Astrocyte (in vitro differentiated cells and primary cell): ENCODE results near the gene EMP3. TPM values are rescaled to one million over a fixed set of nuclear protein-coding genes. Genes with fewer than 3 reads are reported as not detected.

Experiments
- DNase-seq: peaks from one replicate; pipeline ENCODE4 v3.0.0-alpha.2; 2010; ENCODE audit warnings: low read depth
- FAIRE-seq: peaks from 2 replicates; lab custom pipeline; 2011; peaks lifted over from hg19 to GRCh38; lab: Jason Lieb, UNC
- H2AFZ ChIP-seq: 2 replicates; pipeline ENCODE4 v1.6.0; 2012; ENCODE audit warnings: low read depth, low read length, inconsistent platforms
- H3K27ac ChIP-seq: 2 replicates; pipeline ENCODE4 v1.5.1; 2011; ENCODE audit warnings: low read depth, low read length, inconsistent platforms
- H3K27me3 ChIP-seq: 2 replicates; pipeline ENCODE4 v1.6.0; 2011; ENCODE audit warnings: low read length, inconsistent platforms; ENCODE audit not compliant: insufficient read depth
- H3K36me3 ChIP-seq: 2 replicates; pipeline ENCODE4 v1.5.1; 2011; ENCODE audit warnings: low read length, inconsistent platforms; ENCODE audit not compliant: insufficient read depth
- H3K4me1 ChIP-seq: 2 replicates; pipeline ENCODE4 v1.5.1; 2011; ENCODE audit warnings: low read length, inconsistent platforms; ENCODE audit not compliant: insufficient read depth
- H3K4me2 ChIP-seq: 2 replicates; pipeline ENCODE4 v1.6.0; 2012; ENCODE audit warnings: low read length, inconsistent platforms
- H3K4me3 ChIP-seq: 2 replicates; pipeline ENCODE4 v1.5.1; 2011; ENCODE audit warnings: low read depth, mild to moderate bottlenecking, low read length, inconsistent platforms; ENCODE audit not compliant: insufficient read depth
- H3K79me2 ChIP-seq: 2 replicates; pipeline ENCODE4 v1.6.0; 2012; ENCODE audit warnings: mild to moderate bottlenecking, low read length, inconsistent platforms; ENCODE audit not compliant: insufficient read depth
- H3K9ac ChIP-seq: 2 replicates; pipeline ENCODE4 v1.6.0; 2012; ENCODE audit warnings: mild to moderate bottlenecking, low read length, inconsistent platforms
- H3K9me3 ChIP-seq: 2 replicates; pipeline ENCODE4 v1.5.1; 2012; ENCODE audit warnings: low read depth, mild to moderate bottlenecking, low read length, inconsistent platforms; ENCODE audit not compliant: insufficient read depth
- H4K20me1 ChIP-seq: 2 replicates; pipeline ENCODE4 v1.6.0; 2012; ENCODE audit warnings: low read length, inconsistent platforms; ENCODE audit not compliant: insufficient read depth
- H3K27ac Mint-ChIP-seq: one replicate; pipeline ENCODE4 v1.8.0; 2021; ENCODE audit warnings: mild to moderate bottlenecking, mixed read lengths; ENCODE audit not compliant: unreplicated experiment
- H3K27me3 Mint-ChIP-seq: one replicate; pipeline ENCODE4 v1.8.0; 2021; ENCODE audit warnings: low read depth, mixed read lengths; ENCODE audit not compliant: unreplicated experiment
- H3K36me3 Mint-ChIP-seq: one replicate; pipeline ENCODE4 v1.8.0; 2021; ENCODE audit warnings: low read depth, mixed read lengths; ENCODE audit not compliant: unreplicated experiment
- H3K4me1 Mint-ChIP-seq: one replicate; pipeline ENCODE4 v1.8.0; 2021; ENCODE audit warnings: low read depth, mixed read lengths; ENCODE audit not compliant: unreplicated experiment
- H3K4me3 Mint-ChIP-seq: one replicate; pipeline ENCODE4 v1.8.0; 2021; ENCODE audit warnings: mild to moderate bottlenecking, moderate library complexity, mixed read lengths; ENCODE audit not compliant: unreplicated experiment
- H3K9me3 Mint-ChIP-seq: one replicate; pipeline ENCODE4 v1.8.0; 2021; ENCODE audit warnings: mild to moderate bottlenecking, mixed read lengths; ENCODE audit not compliant: unreplicated experiment
- EZH2 ChIP-seq: IDR thresholded peaks from 2 replicates; pipeline ENCODE4 v1.6.1; 2012; ENCODE audit warnings: mild to moderate bottlenecking, low read length, inconsistent platforms; ENCODE audit not compliant: insufficient read depth
- total RNA-seq: library from RNA; stranded (reverse); gene quantifications from 2 replicates; pipeline ENCODE4 v1.2.1, GENCODE V29; 2021
- TF ChIP-seq, protein P1 (sequence below): IDR thresholded peaks from 2 replicates; pipeline ENCODE4 v1.5.1; 2011; ENCODE audit warnings: low read depth, mild to moderate bottlenecking, inconsistent platforms, low read length, moderate library complexity; ENCODE audit not compliant: insufficient read depth

EMP3 gene
- total RNA-seq, 1 donor from 2014 or later = 217 TPM

DNA sequence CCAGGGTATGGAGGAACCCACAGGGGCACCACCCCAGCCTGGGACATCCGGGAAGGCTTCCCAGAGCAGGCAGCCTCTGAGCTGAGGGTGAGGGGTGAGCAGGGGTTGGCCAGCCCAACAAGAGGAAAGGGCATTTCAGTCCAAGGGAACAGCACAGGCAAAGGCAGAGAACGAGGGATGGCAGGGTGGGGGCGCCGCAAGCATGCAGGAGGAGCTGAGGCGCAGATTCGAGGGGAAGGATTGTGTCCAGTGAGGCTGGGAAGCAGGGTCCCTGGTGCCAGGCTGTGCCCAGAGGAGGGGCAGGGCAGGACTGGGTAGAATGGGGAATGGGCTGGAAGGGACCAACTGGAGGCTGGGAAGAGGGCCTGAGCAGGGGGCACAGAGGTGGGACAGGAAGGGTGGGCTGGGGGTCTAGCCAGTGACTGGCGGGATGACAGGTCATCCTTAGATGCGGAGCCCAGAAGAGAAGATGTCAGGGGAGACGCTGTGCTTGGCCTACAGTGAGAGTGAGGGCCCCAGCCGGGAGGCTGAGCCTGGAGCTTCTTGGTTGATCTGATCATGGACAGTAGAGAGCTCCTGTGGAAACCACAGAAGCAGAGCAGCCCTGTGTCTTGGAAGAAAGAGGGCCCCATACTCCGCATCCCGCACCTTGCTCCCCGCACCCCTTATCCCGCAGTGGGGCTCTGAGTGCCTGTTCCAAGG lies 13.6 kb downstream of the EMP3 start:
- H3K4me3 Mint-ChIP-seq = no peak overlapping the region
- Histone ChIP-seq H4K20me1 (no peaks in the 10 kb centered on the region), H3K4me1 (no peaks in the 10 kb centered on the region), H3K27me3 (no peaks in the 10 kb centered on the region), H3K9me3 (no peaks in the 10 kb centered on the region), H2AFZ (no peak overlapping the region), H3K36me3 (no peaks in the 10 kb centered on the region), H3K9ac (no peak overlapping the region), H3K4me2 (no peak overlapping the region), H3K27ac (no peak overlapping the region), H3K79me2 (no peaks in the 10 kb centered on the region), H3K4me3 (no peak overlapping the region)
- no peaks in the 10 kb centered on the region for H3K4me1 Mint-ChIP-seq
- H3K9me3 Mint-ChIP-seq = peaks cover 3% of the 10 kb centered on the region
- no peak overlapping the region for H3K27ac Mint-ChIP-seq
- no peaks in the 10 kb centered on the region for H3K36me3 Mint-ChIP-seq
- H3K27me3 Mint-ChIP-seq = peaks cover 14% of the 10 kb centered on the region
- no peak for DNase-seq
- TF ChIP-seq, protein P1, sequence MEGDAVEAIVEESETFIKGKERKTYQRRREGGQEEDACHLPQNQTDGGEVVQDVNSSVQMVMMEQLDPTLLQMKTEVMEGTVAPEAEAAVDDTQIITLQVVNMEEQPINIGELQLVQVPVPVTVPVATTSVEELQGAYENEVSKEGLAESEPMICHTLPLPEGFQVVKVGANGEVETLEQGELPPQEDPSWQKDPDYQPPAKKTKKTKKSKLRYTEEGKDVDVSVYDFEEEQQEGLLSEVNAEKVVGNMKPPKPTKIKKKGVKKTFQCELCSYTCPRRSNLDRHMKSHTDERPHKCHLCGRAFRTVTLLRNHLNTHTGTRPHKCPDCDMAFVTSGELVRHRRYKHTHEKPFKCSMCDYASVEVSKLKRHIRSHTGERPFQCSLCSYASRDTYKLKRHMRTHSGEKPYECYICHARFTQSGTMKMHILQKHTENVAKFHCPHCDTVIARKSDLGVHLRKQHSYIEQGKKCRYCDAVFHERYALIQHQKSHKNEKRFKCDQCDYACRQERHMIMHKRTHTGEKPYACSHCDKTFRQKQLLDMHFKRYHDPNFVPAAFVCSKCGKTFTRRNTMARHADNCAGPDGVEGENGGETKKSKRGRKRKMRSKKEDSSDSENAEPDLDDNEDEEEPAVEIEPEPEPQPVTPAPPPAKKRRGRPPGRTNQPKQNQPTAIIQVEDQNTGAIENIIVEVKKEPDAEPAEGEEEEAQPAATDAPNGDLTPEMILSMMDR = no peak
- TF ChIP-seq EZH2 = no peak
- no peak for FAIRE-seq

DNA sequence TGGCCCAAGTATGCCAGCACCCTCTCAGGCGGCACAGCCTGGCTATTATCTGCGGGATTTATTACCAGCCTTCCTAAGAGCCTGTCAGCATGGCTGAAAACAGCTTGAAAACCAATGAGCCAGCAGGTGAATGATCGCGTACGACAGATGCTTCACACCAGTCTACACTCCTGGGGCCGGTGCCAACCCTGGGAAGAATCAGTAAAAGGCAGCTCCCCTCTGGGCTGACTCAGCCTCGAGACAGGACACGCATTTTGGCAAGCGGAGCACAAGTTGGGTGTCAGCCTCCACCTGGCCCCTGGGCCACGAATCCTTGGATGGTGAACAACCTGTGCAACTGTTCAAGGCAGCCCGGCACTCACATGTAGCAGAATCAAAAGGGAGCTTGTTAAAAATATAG lies 15.6 kb downstream of the EMP3 start:
- DNase-seq (peak; percentile 50), FAIRE-seq (no peak)
- no peak overlapping the region for H3K27ac Mint-ChIP-seq

More for the DNA sequence above, 15.6 kb downstream of the EMP3 start:
- Histone ChIP-seq H3K27ac (no peak overlapping the region), H3K4me2 (no peak overlapping the region), H3K4me1 (no peaks in the 10 kb centered on the region), H4K20me1 (no peaks in the 10 kb centered on the region), H3K36me3 (no peaks in the 10 kb centered on the region), H3K4me3 (no peak overlapping the region), H3K27me3 (no peaks in the 10 kb centered on the region), H3K9me3 (no peaks in the 10 kb centered on the region), H3K9ac (no peak overlapping the region), H2AFZ (no peak overlapping the region), H3K79me2 (no peaks in the 10 kb centered on the region)
- Mint-ChIP-seq H3K9me3 (peaks cover 3% of the 10 kb centered on the region), H3K27me3 (peaks cover 14% of the 10 kb centered on the region), H3K4me1 (no peaks in the 10 kb centered on the region), H3K36me3 (no peaks in the 10 kb centered on the region), H3K4me3 (no peak overlapping the region)
- no peak for TF ChIP-seq EZH2
- TF ChIP-seq, protein P1 = no peak
